ENCODE results near the gene PHRF1. TPM values are rescaled to one million over a fixed set of nuclear protein-coding genes. Genes with fewer than 3 reads are reported as not detected.

PHRF1 gene
- polyA plus RNA-seq, 1 donor from 2014 or later = 8.5 TPM

GRCh38 chr11:538431-539051, 37.7 kb upstream of the PHRF1 start:
- Histone ChIP-seq H3K27ac (ENCODE audit: low read length) (no peak overlapping the region), H3K79me2 (replicated peaks; ENCODE audit: insufficient read depth, low read length) (peaks cover 8% of the 10 kb centered on the region), H4K20me1 (ENCODE audit: insufficient read depth) (no peaks in the 10 kb centered on the region), H2AFZ (ENCODE audit: low read depth, low read length) (no peak overlapping the region), H3K9me3 (ENCODE audit: low read length) (no peaks in the 10 kb centered on the region), H3K27me3 (ENCODE audit: insufficient read depth, low read depth, low read length) (no peaks in the 10 kb centered on the region), H3F3A (ENCODE audit: insufficient read depth, low read length, poor library complexity, severe bottlenecking) (no peaks in the 10 kb centered on the region), H3K4me3 (ENCODE audit: low read length) (no peak overlapping the region), H3K36me3 (ENCODE audit: insufficient read depth, low read length) (no peaks in the 10 kb centered on the region), H3K9me2 (ENCODE audit: insufficient read depth, low read length) (no peaks in the 10 kb centered on the region), H3K9ac (ENCODE audit: low read length) (no peak overlapping the region), H3K4me2 (ENCODE audit: low read length) (no peak overlapping the region)
- no peak for TF ChIP-seq RAD21 (conservative IDR thresholded peaks at IDR 0.05)

- Histone ChIP-seq H3K4me3 (ENCODE audit: low read length) (no peak overlapping the region), H2AFZ (ENCODE audit: low read depth, low read length) (no peak overlapping the region), H3K9me2 (ENCODE audit: insufficient read depth, low read length) (no peaks in the 10 kb centered on the region), H3K36me3 (ENCODE audit: insufficient read depth, low read length) (no peaks in the 10 kb centered on the region), H3K27me3 (ENCODE audit: insufficient read depth, low read depth, low read length) (no peaks in the 10 kb centered on the region), H3K27ac (ENCODE audit: low read length) (no peak overlapping the region), H3K9me3 (ENCODE audit: low read length) (no peaks in the 10 kb centered on the region), H4K20me1 (ENCODE audit: insufficient read depth) (no peaks in the 10 kb centered on the region), H3K9ac (ENCODE audit: low read length) (no peak overlapping the region), H3F3A (ENCODE audit: insufficient read depth, low read length, poor library complexity, severe bottlenecking) (no peaks in the 10 kb centered on the region), H3K79me2 (replicated peaks; ENCODE audit: insufficient read depth, low read length) (no peaks in the 10 kb centered on the region), H3K4me2 (ENCODE audit: low read length) (no peak overlapping the region)
- no peak for TF ChIP-seq EZH2 (IDR thresholded peaks at IDR 0.05; ENCODE audit: borderline replicate concordance, insufficient read depth, low read length, poor library complexity, severe bottlenecking)
- no peak for TF ChIP-seq EP300 (conservative IDR thresholded peaks at IDR 0.05; ENCODE audit: poor library complexity, severe bottlenecking)
- TF ChIP-seq TAF1 (IDR thresholded peaks at IDR 0.05; ENCODE audit: low read depth) = no peak
- TF ChIP-seq SMC3 (conservative IDR thresholded peaks at IDR 0.05; ENCODE audit: poor library complexity) = no peak
- TF ChIP-seq RAD21 (conservative IDR thresholded peaks at IDR 0.05) = no peak
- TF ChIP-seq CTCF (IDR thresholded peaks at IDR 0.05; ENCODE audit: poor library complexity, severe bottlenecking) = no peak
- no peak for TF ChIP-seq MXI1 (conservative IDR thresholded peaks at IDR 0.05; ENCODE audit: poor library complexity, severe bottlenecking)
- TF ChIP-seq POLR2AphosphoS5 (IDR thresholded peaks at IDR 0.05) = no peak
- TF ChIP-seq REST (IDR thresholded peaks at IDR 0.05; ENCODE audit: borderline replicate concordance) = no peak
These were observed 36.2 kb upstream of the PHRF1 start for GRCh38 chr11:539971-540481.
